ENCODE measurements around the gene C2CD4D. TPM values are rescaled to one million over a fixed set of nuclear protein-coding genes. Genes with fewer than 3 reads are reported as not detected.

Gene C2CD4D
- total RNA-seq, 1 experiment from 2014 or later, result 0.94 TPM

DNA sequence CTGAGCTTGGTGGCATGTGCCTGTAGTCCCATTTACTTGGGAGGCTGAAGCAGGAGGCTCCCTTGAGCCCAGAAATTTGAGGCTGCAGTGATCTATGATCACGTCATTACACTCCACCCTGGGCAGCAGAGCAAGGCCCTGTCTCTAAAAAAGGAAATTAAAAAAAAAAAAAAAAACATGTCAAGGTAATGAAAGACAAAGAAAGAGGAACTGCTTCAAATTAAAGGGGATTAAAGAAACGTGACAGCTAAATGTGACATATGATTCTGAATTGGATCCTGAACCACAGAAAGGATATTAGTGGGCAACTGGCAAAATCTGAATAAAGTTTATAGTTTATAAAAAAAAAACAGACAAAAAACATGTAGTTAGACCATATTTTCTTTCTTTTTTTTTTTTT, 3.8 kb upstream of the C2CD4D start:
- no peak overlapping the region for H3K27ac Mint-ChIP-seq
- peaks cover 3% of the 10 kb centered on the region for H3K36me3 Mint-ChIP-seq
- no peak overlapping the region for H3K4me3 Mint-ChIP-seq
- DNase-seq (ENCODE audit: low spot score) (no peak), ATAC-seq (no peak)
- peaks cover 18% of the 10 kb centered on the region for H3K27me3 Mint-ChIP-seq (ENCODE audit: low read depth)
- POLR2A ChIA-PET, result interaction anchor here (0.7 kb wide), 1 partner anchor 55 kb away, joined by 5 read pairs; no protein-coding TSS in a partner anchor
- CTCF ChIA-PET, result interaction anchor here (2.0 kb wide), 1 partner anchor 38 kb away, joined by 5 read pairs; no protein-coding TSS in a partner anchor
- no peaks in the 10 kb centered on the region for H3K9me3 Mint-ChIP-seq
- peaks cover 23% of the 10 kb centered on the region for H3K4me1 Mint-ChIP-seq
- no peak for TF ChIP-seq USF1 (CRISPR knock-in tag; IDR thresholded peaks at IDR 0.05)
- no peak for TF ChIP-seq FOXP4 (CRISPR knock-in tag; IDR thresholded peaks at IDR 0.05)
- no peak for TF ChIP-seq TCF7 (CRISPR knock-in tag; IDR thresholded peaks at IDR 0.05; ENCODE audit: low read depth)
- TF ChIP-seq GABPB1 (CRISPR knock-in tag; IDR thresholded peaks at IDR 0.05), result no peak
- TF ChIP-seq RORB (CRISPR knock-in tag; IDR thresholded peaks at IDR 0.05), result no peak
- no peak for TF ChIP-seq ZNF232 (CRISPR knock-in tag; IDR thresholded peaks at IDR 0.05)
- no peak for TF ChIP-seq ATF1 (CRISPR knock-in tag; IDR thresholded peaks at IDR 0.05)
- TF ChIP-seq ERG (CRISPR knock-in tag; IDR thresholded peaks at IDR 0.05), result no peak
- no peak for TF ChIP-seq MXD4 (CRISPR knock-in tag; IDR thresholded peaks at IDR 0.05; ENCODE audit: borderline replicate concordance)
- no peak for TF ChIP-seq IRF1 (CRISPR knock-in tag; IDR thresholded peaks at IDR 0.05)
- no peak for TF ChIP-seq EMX1 (CRISPR knock-in tag; IDR thresholded peaks at IDR 0.05)
- TF ChIP-seq FOXK1 (CRISPR knock-in tag; IDR thresholded peaks at IDR 0.05), result no peak
- no peak for TF ChIP-seq TP53 (CRISPR knock-in tag; IDR thresholded peaks at IDR 0.05)

GRCh38 chr1:151841141-151841540, 1.5 kb upstream of the C2CD4D start:
- Mint-ChIP-seq H3K4me3 (0 out of 2 replicates have a peak overlapping the region, but pooled peaks have one; percentile 88), H3K4me1 (peaks cover 32% of the 10 kb centered on the region), H3K27me3 (ENCODE audit: low read depth) (peaks cover 36% of the 10 kb centered on the region), H3K9me3 (no peaks in the 10 kb centered on the region), H3K36me3 (peaks cover 3% of the 10 kb centered on the region), H3K27ac (no peak overlapping the region)
- ATAC-seq (no peak), DNase-seq (ENCODE audit: low spot score) (no peak)
- CTCF ChIA-PET, result interaction anchor here (1.2 to 2.1 kb wide), 2 partner anchors 11 to 160 kb away, joined by 4 to 17 read pairs; no protein-coding TSS in a partner anchor
- TF ChIP-seq ZNF138 (CRISPR knock-in tag; conservative IDR thresholded peaks at IDR 0.05), result no peak
- no peak for TF ChIP-seq ZNF671 (CRISPR knock-in tag; IDR thresholded peaks at IDR 0.05)
- TF ChIP-seq FOXP4 (CRISPR knock-in tag; IDR thresholded peaks at IDR 0.05), result no peak
- no peak for TF ChIP-seq MYBL2 (CRISPR knock-in tag; IDR thresholded peaks at IDR 0.05)
- no peak for TF ChIP-seq USF2 (CRISPR knock-in tag; IDR thresholded peaks at IDR 0.05)
- TF ChIP-seq IRF2 (CRISPR knock-in tag; IDR thresholded peaks at IDR 0.05; ENCODE audit: borderline replicate concordance, low read depth), result no peak
- POLR2A ChIA-PET, result interaction anchor here (2.1 kb wide), 1 partner anchor 40 kb away, joined by 6 read pairs; no protein-coding TSS in a partner anchor

Measured in WTC11 (cell line).